ENCODE results near the gene XPOT.

XPOT gene

GRCh38 chr12:64450057-64450640 is 46.0 kb downstream of the XPOT start:
- Histone ChIP-seq H3K27ac (ENCODE audit: low read depth, low read length) (no peak overlapping the region), H3K4me3 (ENCODE audit: low read depth in 1 of 5, low read length in 5 of 5) (no peak overlapping the region), H3K9ac (ENCODE audit: low read length in 5 of 5) (no peak overlapping the region), H3K4me1 (ENCODE audit: control insufficient read depth in 5 of 5, insufficient read depth in 5 of 5, low read length in 5 of 5) (peaks cover 6 to 24% (median 17%) of the 10 kb centered on the region in 5 donors), H3K36me3 (ENCODE audit: control insufficient read depth in 5 of 5, insufficient read depth in 5 of 5, low read length in 5 of 5) (peaks cover 16 to 29% (median 21%) of the 10 kb centered on the region in 5 donors), H3K9me3 (ENCODE audit: control insufficient read depth in 5 of 5, low read length in 5 of 5) (no peaks in the 10 kb centered on the region), H3K27me3 (ENCODE audit: control insufficient read depth in 5 of 5, insufficient read depth in 4 of 5, low read length in 5 of 5) (no peaks in the 10 kb centered on the region)

- Histone ChIP-seq H3K27ac (ENCODE audit: low read depth, low read length) (peak overlapping the region; percentile 99), H3K4me3 (ENCODE audit: low read depth in 1 of 5, low read length in 5 of 5) (peak overlapping the region; percentile 75 to 96 (median 91)), H3K36me3 (ENCODE audit: control insufficient read depth in 5 of 5, insufficient read depth in 5 of 5, low read length in 5 of 5) (peaks cover 12 to 23% (median 15%) of the 10 kb centered on the region in 5 donors), H3K27me3 (ENCODE audit: control insufficient read depth in 5 of 5, insufficient read depth in 4 of 5, low read length in 5 of 5) (no peaks in the 10 kb centered on the region), H3K9me3 (ENCODE audit: control insufficient read depth in 5 of 5, low read length in 5 of 5) (no peaks in the 10 kb centered on the region), H3K9ac (ENCODE audit: low read length in 5 of 5) (peak overlapping the region; percentile 96 to 99 (median 98)), H3K4me1 (ENCODE audit: control insufficient read depth in 5 of 5, insufficient read depth in 5 of 5, low read length in 5 of 5) (peaks cover 6 to 24% (median 17%) of the 10 kb centered on the region in 5 donors)
Measured at GRCh38 chr12:64450711-64451486, 46.7 kb downstream of the XPOT start.

GRCh38 chr12:64451687-64452558 is 47.7 kb downstream of the XPOT start, which contains the start of gene TBK1:
Gene TBK1 (plus strand): TSS chr12:64452120. CDS start chr12:64455871, 3,751 bp downstream.
- Histone ChIP-seq H3K4me1 (ENCODE audit: control insufficient read depth in 5 of 5, insufficient read depth in 5 of 5, low read length in 5 of 5) (peaks cover 6 to 25% (median 17%) of the 10 kb centered on the region in 5 donors), H3K36me3 (ENCODE audit: control insufficient read depth in 5 of 5, insufficient read depth in 5 of 5, low read length in 5 of 5) (peaks cover 4 to 16% (median 9%) of the 10 kb centered on the region in 5 donors), H3K9me3 (ENCODE audit: control insufficient read depth in 5 of 5, low read length in 5 of 5) (no peaks in the 10 kb centered on the region), H3K4me3 (ENCODE audit: low read depth in 1 of 5, low read length in 5 of 5) (peak within 1 kb of the TSS; percentile 88 to 96 (median 91)), H3K27ac (ENCODE audit: low read depth, low read length) (peak within 1 kb of the TSS; percentile 99), H3K27me3 (ENCODE audit: control insufficient read depth in 5 of 5, insufficient read depth in 4 of 5, low read length in 5 of 5) (no peaks in the 10 kb centered on the region), H3K9ac (ENCODE audit: low read length in 5 of 5) (peak within 1 kb of the TSS; percentile 96 to 99 (median 98))

GRCh38 chr12:64452559-64453329 is 48.6 kb downstream of the XPOT start:
- peak overlapping the region; percentile 99 for H3K27ac ChIP-seq (ENCODE audit: low read depth, low read length)
- no peaks in the 10 kb centered on the region for H3K9me3 ChIP-seq (ENCODE audit: control insufficient read depth in 5 of 5, low read length in 5 of 5)
- H3K4me3 ChIP-seq (ENCODE audit: low read depth in 1 of 5, low read length in 5 of 5), result peak overlapping the region; percentile 88 to 96 (median 91)
- peaks cover 6 to 31% (median 18%) of the 10 kb centered on the region in 5 donors for H3K4me1 ChIP-seq (ENCODE audit: control insufficient read depth in 5 of 5, insufficient read depth in 5 of 5, low read length in 5 of 5)
- H3K27me3 ChIP-seq (ENCODE audit: control insufficient read depth in 5 of 5, insufficient read depth in 4 of 5, low read length in 5 of 5), result no peaks in the 10 kb centered on the region
- H3K9ac ChIP-seq (ENCODE audit: low read length in 5 of 5), result peak overlapping the region; percentile 49 to 99 (median 98)
- H3K36me3 ChIP-seq (ENCODE audit: control insufficient read depth in 5 of 5, insufficient read depth in 5 of 5, low read length in 5 of 5), result peaks cover 2 to 11% (median 4%) of the 10 kb centered on the region in 5 donors

- Histone ChIP-seq H3K4me3 (ENCODE audit: low read depth in 1 of 5, low read length in 5 of 5) (no peak overlapping the region), H3K36me3 (ENCODE audit: control insufficient read depth in 5 of 5, insufficient read depth in 5 of 5, low read length in 5 of 5) (peaks cover 0 to 12% (median 2%) of the 10 kb centered on the region in 5 donors), H3K9ac (ENCODE audit: low read length in 5 of 5) (no peak overlapping the region), H3K27me3 (ENCODE audit: control insufficient read depth in 5 of 5, insufficient read depth in 4 of 5, low read length in 5 of 5) (no peaks in the 10 kb centered on the region), H3K4me1 (ENCODE audit: control insufficient read depth in 5 of 5, insufficient read depth in 5 of 5, low read length in 5 of 5) (peaks cover 11 to 45% (median 30%) of the 10 kb centered on the region in 5 donors), H3K27ac (ENCODE audit: low read depth, low read length) (peak overlapping the region; percentile 24), H3K9me3 (ENCODE audit: control insufficient read depth in 5 of 5, low read length in 5 of 5) (no peaks in the 10 kb centered on the region)
Measured at GRCh38 chr12:64455506-64455905, 51.3 kb downstream of the XPOT start.

GRCh38 chr12:64456119-64456518 is 51.9 kb downstream of the XPOT start:
- peaks cover 0 to 12% (median 2%) of the 10 kb centered on the region in 5 donors for H3K36me3 ChIP-seq (ENCODE audit: control insufficient read depth in 5 of 5, insufficient read depth in 5 of 5, low read length in 5 of 5)
- H3K9ac ChIP-seq (ENCODE audit: low read length in 5 of 5), result no peak overlapping the region
- no peak overlapping the region for H3K4me3 ChIP-seq (ENCODE audit: low read depth in 1 of 5, low read length in 5 of 5)
- H3K4me1 ChIP-seq (ENCODE audit: control insufficient read depth in 5 of 5, insufficient read depth in 5 of 5, low read length in 5 of 5), result peaks cover 11 to 43% (median 28%) of the 10 kb centered on the region in 5 donors
- H3K27ac ChIP-seq (ENCODE audit: low read depth, low read length), result peak overlapping the region; percentile 24
- no peaks in the 10 kb centered on the region for H3K9me3 ChIP-seq (ENCODE audit: control insufficient read depth in 5 of 5, low read length in 5 of 5)
- H3K27me3 ChIP-seq (ENCODE audit: control insufficient read depth in 5 of 5, insufficient read depth in 4 of 5, low read length in 5 of 5), result no peaks in the 10 kb centered on the region

- Histone ChIP-seq H3K36me3 (ENCODE audit: control insufficient read depth in 5 of 5, insufficient read depth in 5 of 5, low read length in 5 of 5) (peaks cover 0 to 18% (median 2%) of the 10 kb centered on the region in 5 donors), H3K9me3 (ENCODE audit: control insufficient read depth in 5 of 5, low read length in 5 of 5) (no peaks in the 10 kb centered on the region), H3K9ac (ENCODE audit: low read length in 5 of 5) (no peak overlapping the region), H3K4me1 (ENCODE audit: control insufficient read depth in 5 of 5, insufficient read depth in 5 of 5, low read length in 5 of 5) (peaks cover 12 to 43% (median 31%) of the 10 kb centered on the region in 5 donors), H3K27ac (ENCODE audit: low read depth, low read length) (peak overlapping the region; percentile 75), H3K27me3 (ENCODE audit: control insufficient read depth in 5 of 5, insufficient read depth in 4 of 5, low read length in 5 of 5) (no peaks in the 10 kb centered on the region), H3K4me3 (ENCODE audit: low read depth in 1 of 5, low read length in 5 of 5) (no peak overlapping the region)
Measured at GRCh38 chr12:64457032-64457431, 52.8 kb downstream of the XPOT start.

GRCh38 chr12:64457466-64457865 is 53.3 kb downstream of the XPOT start:
- peaks cover 0 to 19% (median 2%) of the 10 kb centered on the region in 5 donors for H3K36me3 ChIP-seq (ENCODE audit: control insufficient read depth in 5 of 5, insufficient read depth in 5 of 5, low read length in 5 of 5)

GRCh38 chr12:64457923-64458322 is 53.7 kb downstream of the XPOT start:
- Histone ChIP-seq H3K9me3 (ENCODE audit: control insufficient read depth in 5 of 5, low read length in 5 of 5) (no peaks in the 10 kb centered on the region), H3K4me1 (ENCODE audit: control insufficient read depth in 5 of 5, insufficient read depth in 5 of 5, low read length in 5 of 5) (peaks cover 12 to 41% (median 33%) of the 10 kb centered on the region in 5 donors), H3K36me3 (ENCODE audit: control insufficient read depth in 5 of 5, insufficient read depth in 5 of 5, low read length in 5 of 5) (peaks cover 0 to 19% (median 2%) of the 10 kb centered on the region in 5 donors), H3K9ac (ENCODE audit: low read length in 5 of 5) (no peak overlapping the region), H3K4me3 (ENCODE audit: low read depth in 1 of 5, low read length in 5 of 5) (no peak overlapping the region), H3K27me3 (ENCODE audit: control insufficient read depth in 5 of 5, insufficient read depth in 4 of 5, low read length in 5 of 5) (no peaks in the 10 kb centered on the region), H3K27ac (ENCODE audit: low read depth, low read length) (peak overlapping the region; percentile 75)

More at GRCh38 chr12:64457466-64457865, 53.3 kb downstream of the XPOT start:
- H3K9ac ChIP-seq (ENCODE audit: low read length in 5 of 5), result peak overlapping the region in 1 of 5 donors; percentile 20
- H3K4me1 ChIP-seq (ENCODE audit: control insufficient read depth in 5 of 5, insufficient read depth in 5 of 5, low read length in 5 of 5), result peaks cover 12 to 45% (median 34%) of the 10 kb centered on the region in 5 donors
- H3K4me3 ChIP-seq (ENCODE audit: low read depth in 1 of 5, low read length in 5 of 5), result no peak overlapping the region
- H3K27ac ChIP-seq (ENCODE audit: low read depth, low read length), result peak overlapping the region; percentile 75
- no peaks in the 10 kb centered on the region for H3K9me3 ChIP-seq (ENCODE audit: control insufficient read depth in 5 of 5, low read length in 5 of 5)
- H3K27me3 ChIP-seq (ENCODE audit: control insufficient read depth in 5 of 5, insufficient read depth in 4 of 5, low read length in 5 of 5), result no peaks in the 10 kb centered on the region
